AG20443 (cell line): Measurements from ENCODE around the gene FBN1.
A peak's percentile ranks its signal among the peaks of the same experiment; 100 is the strongest.

Experiments used
- DNase-seq: peaks from one replicate; pipeline ENCODE4 v3.0.0; 2012; ENCODE audit warnings: low spot score, mixed read lengths

FBN1 gene

GRCh38 chr15:48514103-48514816, 131.2 kb downstream of the FBN1 start:
- DNase-seq, result no peak

- peak; percentile 53 for DNase-seq
These were observed 134.5 kb downstream of the FBN1 start for GRCh38 chr15:48510976-48511375.

GRCh38 chr15:48507416-48508065, 138.0 kb downstream of the FBN1 start:
- peak; percentile 58 for DNase-seq

GRCh38 chr15:48505067-48505466, 140.4 kb downstream of the FBN1 start:
- DNase-seq, result no peak

GRCh38 chr15:48501208-48501607, 144.3 kb downstream of the FBN1 start:
- no peak for DNase-seq

GRCh38 chr15:48500595-48500994, 144.9 kb downstream of the FBN1 start:
- DNase-seq, result peak; percentile 40

- DNase-seq, result no peak
These were observed 145.5 kb downstream of the FBN1 start for GRCh38 chr15:48499978-48500377.

- no peak for DNase-seq
These were observed 146.7 kb downstream of the FBN1 start for GRCh38 chr15:48498828-48499227.

- DNase-seq, result no peak
These were observed 150.9 kb downstream of the FBN1 start for GRCh38 chr15:48494631-48495030.

GRCh38 chr15:48493763-48494225, 151.7 kb downstream of the FBN1 start:
- no peak for DNase-seq

- peak; percentile 85 for DNase-seq
These were observed 152.3 kb downstream of the FBN1 start for GRCh38 chr15:48493084-48493762.

GRCh38 chr15:48486228-48486627, 159.3 kb downstream of the FBN1 start:
- no peak for DNase-seq

- no peak for DNase-seq
These were observed 163.7 kb downstream of the FBN1 start for GRCh38 chr15:48481802-48482201.

- DNase-seq, result no peak
These were observed 165.8 kb downstream of the FBN1 start for GRCh38 chr15:48479751-48480150.

- DNase-seq, result no peak
These were observed 166.9 kb downstream of the FBN1 start for GRCh38 chr15:48478581-48478980.

GRCh38 chr15:48477795-48478360, 167.6 kb downstream of the FBN1 start:
- DNase-seq, result no peak

GRCh38 chr15:48475600-48476395, 169.7 kb downstream of the FBN1 start:
- no peak for DNase-seq

GRCh38 chr15:48473667-48474066, 171.8 kb downstream of the FBN1 start:
- DNase-seq, result no peak

GRCh38 chr15:48472756-48473155, 172.8 kb downstream of the FBN1 start:
- peak; percentile 56 for DNase-seq

GRCh38 chr15:48471073-48471472, 174.4 kb downstream of the FBN1 start:
- no peak for DNase-seq

GRCh38 chr15:48470096-48470495, 175.4 kb downstream of the FBN1 start:
- no peak for DNase-seq

GRCh38 chr15:48469681-48470080, 175.8 kb downstream of the FBN1 start:
- no peak for DNase-seq
